H1 (cell line): ENCODE results near the gene MFNG. TPM values are rescaled to one million over a fixed set of nuclear protein-coding genes. Genes with fewer than 3 reads are reported as not detected.

Experiments used
- CHD7 ChIP-seq: fragments of 300-600 bp; sonication (generic); IDR thresholded peaks from 2 replicates; pipeline ENCODE4 v1.7.1; 2012; ENCODE audit warnings: low read length, moderate library complexity, mild to moderate bottlenecking, inconsistent platforms; ENCODE audit not compliant: insufficient replicate concordance
- KDM1A ChIP-seq: fragments of 200-600, 300-600 bp; sonication (generic); IDR thresholded peaks from 2 replicates; pipeline ENCODE4 v1.7.1; 2016; ENCODE audit warnings: mild to moderate bottlenecking, low read length, borderline replicate concordance
- MAX ChIP-seq: IDR thresholded peaks from 2 replicates; pipeline ENCODE4 v1.6.1; 2012; ENCODE audit warnings: inconsistent platforms
- polyA plus RNA-seq, 7 experiments: library from polyadenylated mRNA; depleted of rRNA in 3 of 7; stranded (reverse) in 5 of 7; unstranded in 2 of 7; fragments of >200 nt in 5 of 7; fragments of 200-250 nt in 2 of 7; gene quantifications; 1 replicate in 5 of 7; 2 replicates in 1 of 7; 4 replicates in 1 of 7; pipeline versions ENCODE4 v1.2.1 to v1.2.3, GENCODE V29; 2011 to 2013; ENCODE audit warnings: missing spikeins in 2 of 7, mixed read lengths in 2 of 7
- total RNA-seq: library from RNA; stranded (reverse); fragmentation: NEBNext Ultra II Directional; extraction: Animal tissue kit (Norgen Biotek cat#: 25700); gene quantifications from 2 replicates; pipeline ENCODE4 v1.2.1, GENCODE V29; 2021

MFNG gene
- total and polyA plus RNA-seq, 2 of the 8 experiments (the other 6 are each of a cell fraction or from before 2014, with no cell fraction given) = 1.7 to 5.5 TPM

GRCh38 chr22:37522482-37522881 lies 36.3 kb upstream of the MFNG start (continued):
- no peak for TF ChIP-seq CHD7
- no peak for TF ChIP-seq MAX
- TF ChIP-seq KDM1A = no peak
